Activated naive CD4-positive, alpha-beta T cell treated with anti-CD3 and anti-CD28 coated beads, Interleukin-2, amount 50 U/mL, for 72 hours (primary cell): Measurements from ENCODE around the gene ITCH. TPM values are rescaled to one million over a fixed set of nuclear protein-coding genes. Genes with fewer than 3 reads are reported as not detected.
"Not testable (repeated sequence)": the region's sequence is repeated elsewhere in the genome, so short reads cannot be mapped to it uniquely, and the experiment has no call there.

Experiments
- ATAC-seq, 2 donors: fragments of 150-1000 bp; cut with Tn5 transposase; 2 replicates each; pipeline ENCODE4 v1.10.0; 2021; ENCODE audit warnings: mild to moderate bottlenecking in 2 of 2, moderate library complexity in 2 of 2
- DNase-seq, 2 donors: peaks; one replicate each; pipeline ENCODE4 v3.0.0; 2021 to 2022; ENCODE audit warnings: low spot score in 2 of 2
- H3K27ac Mint-ChIP-seq, 2 donors: one replicate each; pipeline ENCODE4 v1.8.0; 2022; ENCODE audit warnings: mild to moderate bottlenecking in 2 of 2, mixed read lengths in 2 of 2
- H3K36me3 Mint-ChIP-seq, 2 donors: one replicate each; pipeline ENCODE4 v1.8.0; 2022; ENCODE audit warnings: mixed read lengths in 2 of 2
- H3K9me3 Mint-ChIP-seq, 2 donors: one replicate each; pipeline ENCODE4 v1.8.0; 2022; ENCODE audit warnings: mixed read lengths in 2 of 2
- total RNA-seq, 2 donors: library from RNA; stranded (reverse); gene quantifications; one replicate each; pipeline ENCODE4 v1.2.3, GENCODE V29; 2022

The ITCH gene
- total RNA-seq, 2 donors from 2014 or later: 37.4 to 49.5 TPM

DNA sequence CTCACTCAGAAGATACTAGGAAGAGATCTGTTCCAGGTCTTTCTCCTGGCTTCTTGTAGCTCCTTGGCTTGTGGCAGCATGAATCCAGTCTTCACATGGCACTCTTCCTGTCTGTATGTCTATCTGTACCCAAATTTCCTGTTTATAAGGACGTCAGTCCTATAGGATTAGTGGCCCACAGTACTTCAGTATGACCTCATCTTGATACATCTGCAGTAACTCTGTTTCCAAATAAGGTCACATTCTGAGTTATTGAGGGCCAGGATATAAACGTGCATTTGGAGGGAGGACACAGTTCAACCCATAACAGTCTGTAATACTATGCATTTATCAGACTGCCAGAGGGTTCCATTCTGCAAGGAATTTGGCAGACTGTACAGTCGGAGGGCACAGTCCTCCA, 95.6 kb downstream of the ITCH start:
- H3K9me3 Mint-ChIP-seq: no peaks in the 10 kb centered on the region
- peak overlapping the region in 1 of 2 donors; percentile 65 for H3K27ac Mint-ChIP-seq
- ATAC-seq: no peak
- H3K36me3 Mint-ChIP-seq: no peaks in the 10 kb centered on the region
- DNase-seq: no peak

DNA sequence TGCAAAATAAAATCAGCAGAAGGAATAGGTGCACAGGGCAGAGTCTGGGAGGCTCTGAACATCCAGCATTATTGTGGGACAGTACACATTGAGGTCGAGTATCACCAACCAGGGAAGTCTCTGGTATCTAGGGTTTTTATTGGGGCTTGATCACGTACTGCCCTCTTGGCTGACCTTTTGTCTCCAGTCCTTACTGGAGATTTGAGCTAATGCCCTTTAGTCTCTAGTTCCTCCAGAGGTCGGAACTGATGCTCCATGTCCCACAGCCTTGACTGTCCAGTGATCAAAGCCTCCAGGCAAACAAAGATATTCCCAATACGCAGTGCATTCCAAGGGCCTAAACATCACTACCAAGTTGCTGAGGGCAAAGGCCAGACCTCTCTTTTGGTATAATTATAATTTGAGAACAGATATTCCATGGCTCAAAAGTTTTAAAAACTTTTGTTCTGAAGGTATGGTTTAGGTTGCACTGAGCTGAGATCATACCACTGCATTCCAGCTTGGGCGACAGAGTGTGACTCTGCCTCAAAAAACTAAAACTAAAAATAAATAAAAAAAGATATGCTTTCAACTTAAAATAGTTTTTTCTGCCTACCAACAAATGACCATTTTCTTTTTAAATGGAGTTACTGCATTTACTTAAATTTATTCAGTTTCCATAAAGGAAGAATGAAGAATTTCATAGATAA, 96.3 kb downstream of the ITCH start:
- DNase-seq (no peak), ATAC-seq (no peak)
- Mint-ChIP-seq H3K27ac (no peak overlapping the region), H3K36me3 (no peaks in the 10 kb centered on the region), H3K9me3 (no peaks in the 10 kb centered on the region)

- H3K36me3 Mint-ChIP-seq: no peaks in the 10 kb centered on the region
- H3K27ac Mint-ChIP-seq: peak overlapping the region in 1 of 2 donors; percentile 4
- DNase-seq: no peak
- no peak for ATAC-seq
- no peaks in the 10 kb centered on the region for H3K9me3 Mint-ChIP-seq
Observed at GRCh38 chr20:34461779-34462087, 98.7 kb downstream of the ITCH start.

DNA sequence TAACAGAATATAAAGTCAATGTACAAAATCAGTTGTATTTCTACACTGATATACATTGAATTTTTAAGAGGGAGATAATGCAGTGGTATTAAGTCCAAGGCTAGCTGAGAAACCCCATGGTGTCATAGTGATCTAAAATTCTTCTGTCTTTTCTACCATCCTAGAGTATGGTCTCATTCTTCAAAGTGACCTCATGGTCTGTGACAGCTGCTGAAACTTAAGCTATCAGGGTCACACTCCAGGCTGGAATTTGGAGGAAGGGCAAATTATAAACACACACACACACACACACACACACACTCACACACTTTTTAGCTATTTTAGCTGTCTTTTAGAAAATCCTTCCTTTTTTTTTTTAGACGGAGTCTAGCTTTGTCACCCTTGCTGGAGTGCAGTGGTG, 105.9 kb downstream of the ITCH start:
- no peaks in the 10 kb centered on the region for H3K9me3 Mint-ChIP-seq
- ATAC-seq (no peak), DNase-seq (no peak)
- H3K27ac Mint-ChIP-seq: peak overlapping the region in 1 of 2 donors; percentile 53
- no peaks in the 10 kb centered on the region for H3K36me3 Mint-ChIP-seq

DNA sequence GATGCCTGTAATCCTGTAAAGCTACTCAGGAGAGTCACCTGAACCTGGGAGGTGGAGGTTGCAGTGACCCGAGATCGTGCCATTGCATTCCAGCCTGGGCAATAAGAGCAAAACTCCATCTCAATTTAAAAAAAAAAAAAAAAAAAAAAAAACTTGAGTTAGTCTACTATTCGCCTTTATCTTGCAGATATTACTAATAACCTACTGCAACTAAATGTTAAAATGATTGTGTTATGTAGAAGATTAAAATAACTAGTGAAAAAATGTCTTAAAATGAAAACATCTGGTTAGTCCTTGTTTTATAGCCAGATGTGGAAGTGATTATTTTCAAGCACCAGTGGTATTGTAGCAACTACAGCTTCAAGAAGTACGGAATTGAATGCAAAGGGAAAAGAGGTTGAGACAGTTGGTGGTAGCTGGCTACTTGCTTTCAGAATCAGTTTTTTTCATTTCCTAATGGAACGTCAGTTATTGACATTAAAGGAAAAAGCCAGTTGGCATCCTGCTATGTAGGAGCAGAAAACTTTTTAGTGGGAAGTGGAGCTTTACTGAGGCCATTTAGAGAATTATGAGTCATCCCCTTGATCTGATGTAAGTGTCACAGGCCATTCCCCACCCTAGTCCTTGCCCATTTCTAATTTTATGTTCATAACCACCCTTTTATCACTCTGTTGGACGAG, 109.3 kb downstream of the ITCH start:
- no peak overlapping the region for H3K27ac Mint-ChIP-seq
- no peaks in the 10 kb centered on the region for H3K9me3 Mint-ChIP-seq
- ATAC-seq: no peak
- H3K36me3 Mint-ChIP-seq: peaks cover 0 to 6% of the 10 kb centered on the region in 2 donors
- no peak for DNase-seq

DNA sequence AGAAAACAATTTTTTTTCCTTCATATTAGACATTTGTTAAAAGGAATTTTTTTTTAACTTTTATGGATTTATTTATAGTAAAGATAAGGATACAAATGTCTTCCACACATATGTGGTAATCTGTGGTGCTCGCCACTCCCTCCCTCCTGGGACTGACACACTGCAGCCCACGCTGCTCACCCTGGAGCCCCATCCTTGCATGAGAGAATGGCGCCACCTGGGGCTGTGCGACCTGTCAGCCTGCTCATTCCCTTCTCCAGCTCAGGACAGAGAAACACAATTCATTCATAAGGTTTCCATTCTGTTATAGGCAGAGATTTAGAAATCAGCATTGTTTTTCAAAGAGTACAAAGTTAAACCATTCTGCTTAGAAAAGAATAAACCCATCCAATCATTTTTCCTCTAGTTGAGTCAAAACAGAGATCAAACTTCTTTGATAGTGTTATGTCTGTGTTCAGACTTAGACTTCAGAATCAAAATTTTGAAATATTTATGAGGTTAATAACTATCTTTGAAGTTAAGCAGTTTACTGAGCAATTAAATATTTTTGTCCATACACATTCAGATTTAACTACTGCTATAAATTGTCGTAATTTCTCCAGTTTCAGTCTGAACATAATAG, 110.3 kb downstream of the ITCH start:
- no peaks in the 10 kb centered on the region for H3K9me3 Mint-ChIP-seq
- H3K36me3 Mint-ChIP-seq: peaks cover 0 to 6% of the 10 kb centered on the region in 2 donors
- ATAC-seq (peak; percentile 54 to 66), DNase-seq (peak in 1 of 2 donors; percentile 42)
- H3K27ac Mint-ChIP-seq: no peak overlapping the region

DNA sequence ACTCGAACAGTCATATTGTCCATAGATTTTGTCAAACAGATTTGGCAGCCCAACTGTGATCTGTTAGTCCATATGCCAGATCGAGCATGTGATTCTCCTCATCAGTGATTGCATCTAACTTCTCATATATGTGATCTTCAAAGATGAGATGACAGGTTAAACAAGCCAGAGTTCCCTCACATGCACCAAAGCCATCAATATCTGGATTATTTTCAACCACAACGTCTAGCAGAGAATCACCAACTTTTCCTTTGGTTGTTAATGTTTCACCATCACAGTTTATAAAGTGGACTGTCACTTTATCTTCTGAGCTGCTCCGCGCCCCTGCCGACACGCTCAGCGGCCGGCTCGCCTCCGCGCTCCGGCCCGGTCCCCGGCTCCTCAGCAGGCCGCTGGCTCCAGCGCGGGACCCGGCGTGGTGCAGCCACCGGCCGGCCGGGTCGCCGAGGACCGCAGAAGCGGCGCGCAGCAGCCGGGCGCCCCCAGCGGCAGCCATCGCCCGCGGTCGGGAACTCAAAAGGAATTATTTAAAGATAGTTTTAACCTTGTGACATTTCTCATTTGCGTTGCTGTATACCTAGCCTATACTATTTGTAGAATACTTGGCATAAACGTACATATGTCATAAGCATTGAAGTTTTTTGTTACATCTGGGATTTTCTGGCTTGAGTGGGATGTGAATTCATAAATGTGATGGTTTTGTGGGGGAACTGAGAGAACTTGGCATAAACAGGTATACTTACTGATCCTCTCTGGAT, 113.1 kb downstream of the ITCH start:
- H3K36me3 Mint-ChIP-seq: peaks cover under 1 to 17% of the 10 kb centered on the region in 2 donors

GRCh38 chr20:34479627-34480026, 116.6 kb downstream of the ITCH start:
- peaks cover 26 to 46% of the 10 kb centered on the region in 2 donors for H3K36me3 Mint-ChIP-seq

More for the DNA sequence above, 113.1 kb downstream of the ITCH start:
- ATAC-seq: peak; percentile 53 to 60
- Mint-ChIP-seq H3K27ac (no peak overlapping the region), H3K9me3 (no peaks in the 10 kb centered on the region)
- peak in 1 of 2 donors; percentile 39 for DNase-seq

DNA sequence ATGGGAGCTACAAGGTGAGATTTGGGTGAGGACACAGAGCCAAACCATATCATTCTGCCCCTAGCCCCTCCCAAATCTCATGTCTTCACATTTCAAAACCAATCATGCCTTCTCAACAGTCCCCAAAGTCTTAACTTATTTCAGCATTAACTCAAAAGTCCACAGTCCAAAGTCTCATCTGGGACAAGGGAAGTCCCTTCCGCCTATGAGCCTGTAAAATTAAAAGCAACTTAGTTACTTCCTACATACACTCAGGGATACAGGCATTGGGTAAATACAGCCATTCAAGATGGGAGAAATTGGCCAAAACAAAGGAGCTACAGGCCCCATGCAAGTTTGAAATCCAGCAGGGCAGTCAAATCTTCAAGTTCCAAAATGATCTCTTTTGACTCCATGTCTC, 119.1 kb downstream of the ITCH start:
- H3K36me3 Mint-ChIP-seq: peaks cover 27 to 39% of the 10 kb centered on the region in 2 donors

More at GRCh38 chr20:34479627-34480026, 116.6 kb downstream of the ITCH start:
- H3K9me3 Mint-ChIP-seq: no peaks in the 10 kb centered on the region
- ATAC-seq (no peak), DNase-seq (no peak)
- no peak overlapping the region for H3K27ac Mint-ChIP-seq

DNA sequence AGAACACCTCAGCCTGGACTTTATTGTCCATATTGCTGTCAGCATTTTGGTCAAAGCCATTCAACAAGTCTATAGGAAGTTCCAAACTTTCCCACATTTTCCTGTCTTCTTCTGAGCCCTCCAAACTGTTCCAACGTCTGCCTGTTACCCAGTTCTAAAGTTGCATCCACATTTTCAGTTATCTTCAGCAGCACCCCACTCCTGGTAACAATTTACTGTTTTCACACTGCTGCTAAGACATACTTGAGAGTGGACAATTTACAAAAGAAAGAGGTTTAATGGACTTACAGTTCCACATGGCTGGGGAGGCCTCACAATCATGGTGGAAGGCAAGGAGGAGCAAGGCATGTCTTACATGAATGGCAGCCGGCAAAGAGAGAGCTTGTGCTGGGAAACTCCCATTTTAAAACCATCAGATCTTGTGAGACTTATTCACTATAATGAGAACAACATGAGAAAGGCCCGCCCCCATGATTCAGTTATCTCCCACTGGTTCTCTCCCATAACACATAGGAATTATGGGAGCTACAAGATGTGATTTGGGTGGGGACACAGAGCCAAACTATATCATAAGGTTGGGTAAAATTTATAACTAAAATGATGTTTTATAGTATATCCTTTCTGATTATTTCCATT, 120.6 kb downstream of the ITCH start:
- not testable (repeated sequence) for H3K9me3 Mint-ChIP-seq, DNase-seq, H3K27ac Mint-ChIP-seq, ATAC-seq
- H3K36me3 Mint-ChIP-seq: peaks cover 31 to 39% of the 10 kb centered on the region in 2 donors

More for the DNA sequence above, 119.1 kb downstream of the ITCH start:
- not testable (repeated sequence) for H3K27ac Mint-ChIP-seq, ATAC-seq, DNase-seq, H3K9me3 Mint-ChIP-seq

GRCh38 chr20:34485068-34485634, 122.1 kb downstream of the ITCH start:
- DNase-seq: no peak
- no peak for ATAC-seq
- peaks cover 31 to 32% of the 10 kb centered on the region in 2 donors for H3K36me3 Mint-ChIP-seq
- no peak overlapping the region for H3K27ac Mint-ChIP-seq
- H3K9me3 Mint-ChIP-seq: no peaks in the 10 kb centered on the region

DNA sequence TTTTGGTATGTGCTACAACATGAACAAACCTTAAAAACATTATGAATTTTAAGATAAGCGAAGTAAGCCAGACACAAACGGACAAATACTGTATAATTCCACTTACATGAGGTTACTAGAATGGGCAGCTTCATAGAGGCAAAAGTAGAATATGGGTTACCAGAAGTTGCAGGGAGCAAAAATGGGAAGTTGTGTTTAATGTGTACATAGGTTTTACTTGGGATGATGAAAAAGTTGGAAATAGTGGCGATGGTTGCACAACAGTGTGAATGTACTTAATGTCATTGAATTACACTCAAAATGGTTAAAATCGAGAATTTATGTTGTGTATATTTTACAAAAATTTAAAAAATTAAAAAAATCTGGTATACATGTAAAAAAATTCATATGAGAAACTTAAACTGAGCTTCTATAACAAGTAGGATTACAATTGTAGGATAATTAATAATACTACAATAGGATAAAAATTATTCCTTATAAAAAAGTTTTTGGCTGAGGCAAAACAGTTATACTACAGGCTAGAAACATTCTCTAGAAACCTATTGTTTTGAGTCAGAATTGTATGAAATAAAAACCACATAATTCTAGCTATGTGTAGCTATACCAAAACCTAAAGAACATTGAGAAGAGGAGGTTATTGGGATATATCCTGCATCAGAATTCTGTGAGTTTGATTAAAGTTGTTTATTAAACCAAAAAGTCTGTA, 128.3 kb downstream of the ITCH start:
- DNase-seq (no peak), ATAC-seq (peak in 1 of 2 donors; percentile 65)
- peaks cover 6 to 20% of the 10 kb centered on the region in 2 donors for H3K36me3 Mint-ChIP-seq
- H3K27ac Mint-ChIP-seq: no peak overlapping the region
- H3K9me3 Mint-ChIP-seq: no peaks in the 10 kb centered on the region

- peak in 1 of 2 donors; percentile 40 for ATAC-seq
- peaks cover 7 to 20% of the 10 kb centered on the region in 2 donors for H3K36me3 Mint-ChIP-seq
Observed at GRCh38 chr20:34491932-34492509, 128.9 kb downstream of the ITCH start.

DNA sequence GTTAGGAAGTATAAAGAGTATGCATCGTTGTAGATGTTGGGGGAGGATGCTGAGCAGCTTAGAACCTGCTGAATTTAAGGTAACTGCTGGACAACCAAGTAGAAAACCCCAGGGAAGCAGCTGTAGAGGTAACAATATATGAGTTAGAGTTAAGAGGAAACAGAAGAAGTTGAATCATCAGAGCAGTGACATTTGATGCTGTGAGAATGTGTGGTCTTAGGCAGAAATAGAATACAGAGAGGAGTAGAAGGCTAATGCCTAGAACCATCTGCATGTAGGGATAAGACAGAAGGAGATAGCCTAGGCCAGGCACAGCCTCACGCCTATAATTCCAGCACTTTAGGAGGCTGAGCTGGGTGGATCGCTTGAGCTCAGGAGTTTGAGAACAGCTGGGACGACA, 130.6 kb downstream of the ITCH start:
- no peaks in the 10 kb centered on the region for H3K9me3 Mint-ChIP-seq

More at GRCh38 chr20:34491932-34492509, 128.9 kb downstream of the ITCH start:
- Mint-ChIP-seq H3K9me3 (no peaks in the 10 kb centered on the region), H3K27ac (no peak overlapping the region)
- DNase-seq: no peak

DNA sequence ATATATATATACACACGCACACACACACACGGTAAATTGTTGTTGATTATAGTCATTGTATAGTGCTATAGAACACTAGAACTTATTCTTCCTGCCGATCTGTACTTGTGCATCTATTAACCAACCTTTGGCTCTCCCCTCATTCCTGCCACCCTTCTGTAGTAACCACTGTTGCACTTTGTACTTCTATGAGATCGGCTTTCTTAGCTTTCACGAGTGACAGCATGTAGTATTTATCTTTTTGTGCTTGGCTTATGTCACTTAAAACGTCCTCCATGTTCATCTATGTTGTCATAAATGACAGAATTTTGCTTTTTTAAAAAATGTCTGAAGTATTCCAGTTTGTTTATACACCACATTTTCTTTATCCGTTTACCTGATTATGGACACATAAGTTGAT, 132.2 kb downstream of the ITCH start:
- peaks cover 31 to 38% of the 10 kb centered on the region in 2 donors for H3K36me3 Mint-ChIP-seq
- no peak overlapping the region for H3K27ac Mint-ChIP-seq
- peaks cover 5 to 7% of the 10 kb centered on the region in 2 donors for H3K9me3 Mint-ChIP-seq
- ATAC-seq (no peak), DNase-seq (no peak)

More for the DNA sequence above, 130.6 kb downstream of the ITCH start:
- H3K27ac Mint-ChIP-seq: peak overlapping the region in 1 of 2 donors; percentile 1
- DNase-seq (no peak), ATAC-seq (no peak)
- H3K36me3 Mint-ChIP-seq: peaks cover 23% of the 10 kb centered on the region in 2 donors
